Stimulated activated CD4-positive, alpha-beta T cell treated with anti-CD3 and anti-CD28 coated beads, Interleukin-4, amount 100 ng/mL, for 48 hours (primary cell): Measurements from ENCODE around the gene ZNF841.
"Not testable (repeated sequence)": the region's sequence is repeated elsewhere in the genome, so short reads cannot be mapped to it uniquely, and the experiment has no call there.

Experiments
- DNase-seq, 2 donors: peaks; one replicate each; pipeline ENCODE4 v3.0.0-alpha.2; 2020; ENCODE audit warnings: low read depth in 2 of 2

ZNF841 gene

DNA sequence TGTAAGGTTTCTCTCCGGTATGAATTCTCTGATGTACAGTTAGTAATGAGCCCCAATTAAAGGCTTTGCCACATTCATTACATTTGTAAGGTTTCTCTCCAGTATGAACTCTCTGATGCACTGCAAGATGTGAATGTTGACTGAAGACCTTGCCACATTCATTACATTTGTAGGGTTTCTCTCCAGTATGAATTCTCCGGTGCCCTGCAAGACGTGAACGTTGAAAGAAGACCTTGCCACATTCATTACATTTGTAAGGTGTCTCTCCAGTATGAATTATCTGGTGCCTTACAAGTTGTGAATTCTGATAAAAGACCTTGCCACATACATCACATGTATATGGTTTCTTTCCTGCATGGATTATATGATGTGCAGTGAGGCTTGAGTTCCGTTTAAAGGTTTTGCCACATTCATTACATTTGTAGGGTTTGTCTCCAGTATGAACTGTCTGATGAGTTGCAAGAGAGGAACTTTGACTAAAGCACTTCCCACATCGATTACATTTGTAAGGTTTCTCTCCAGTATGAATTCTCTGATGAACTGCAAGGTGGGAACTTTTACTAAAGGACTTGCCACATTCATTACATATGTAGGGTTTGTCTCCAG, 29.2 kb downstream of the ZNF841 start:
- no peak for DNase-seq

DNA sequence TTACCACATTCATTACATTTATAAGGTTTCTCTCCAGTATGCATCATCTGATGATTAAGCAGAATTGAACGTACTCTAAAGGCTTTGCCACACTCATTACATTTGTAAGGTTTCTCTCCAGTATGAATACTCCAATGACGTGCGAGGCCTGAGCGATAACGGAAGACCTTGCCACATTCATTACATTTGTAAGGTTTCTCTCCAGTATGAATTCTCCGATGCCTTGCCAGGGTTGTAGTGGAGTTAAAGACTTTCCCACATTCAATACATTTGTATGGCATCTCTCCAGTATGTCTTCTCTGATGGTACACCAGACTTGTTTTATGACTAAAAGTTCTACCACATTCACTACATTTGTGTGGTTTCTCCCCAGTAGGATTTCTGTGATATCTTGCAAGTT, 30.2 kb downstream of the ZNF841 start:
- DNase-seq = no peak

DNA sequence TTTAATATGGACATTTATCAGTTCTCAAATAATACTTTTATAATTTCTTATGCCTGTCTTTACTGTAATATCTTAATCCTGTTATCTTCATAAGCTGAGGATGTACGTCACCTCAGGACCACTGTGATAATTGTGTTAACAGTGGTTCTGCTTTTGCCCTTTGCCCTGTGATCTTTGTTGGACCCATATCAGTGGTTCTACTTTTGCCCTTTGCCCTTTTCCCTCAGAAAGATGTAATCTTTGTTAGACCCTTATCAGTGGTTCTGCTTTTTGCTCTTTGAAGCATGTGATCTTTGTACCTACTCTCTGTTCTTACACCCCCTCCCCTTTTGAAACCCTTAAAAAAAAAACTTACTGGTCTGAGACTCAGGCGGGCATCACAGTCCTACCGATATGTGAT, 39.1 kb downstream of the ZNF841 start:
- not testable (repeated sequence) for DNase-seq

DNA sequence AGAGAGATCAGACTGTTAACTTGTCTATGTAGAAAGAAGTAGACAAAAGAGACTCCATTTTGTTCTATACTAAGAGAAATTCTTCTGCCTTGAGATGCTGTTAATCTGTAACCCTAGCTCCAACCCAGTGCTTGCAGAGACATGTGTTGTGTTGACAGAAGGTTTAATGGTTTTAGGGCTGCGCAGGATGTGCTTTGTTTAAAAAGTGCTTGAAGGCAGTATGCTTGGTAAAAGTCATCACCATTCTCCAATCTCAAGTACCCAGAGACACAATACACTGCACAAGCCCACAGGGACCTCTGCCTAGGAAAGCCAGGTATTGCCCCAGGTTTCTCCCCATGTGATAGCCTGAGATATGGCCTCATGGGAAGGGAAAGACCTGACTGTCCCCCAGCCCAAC, 43.8 kb downstream of the ZNF841 start:
- DNase-seq = not testable (repeated sequence)

DNA sequence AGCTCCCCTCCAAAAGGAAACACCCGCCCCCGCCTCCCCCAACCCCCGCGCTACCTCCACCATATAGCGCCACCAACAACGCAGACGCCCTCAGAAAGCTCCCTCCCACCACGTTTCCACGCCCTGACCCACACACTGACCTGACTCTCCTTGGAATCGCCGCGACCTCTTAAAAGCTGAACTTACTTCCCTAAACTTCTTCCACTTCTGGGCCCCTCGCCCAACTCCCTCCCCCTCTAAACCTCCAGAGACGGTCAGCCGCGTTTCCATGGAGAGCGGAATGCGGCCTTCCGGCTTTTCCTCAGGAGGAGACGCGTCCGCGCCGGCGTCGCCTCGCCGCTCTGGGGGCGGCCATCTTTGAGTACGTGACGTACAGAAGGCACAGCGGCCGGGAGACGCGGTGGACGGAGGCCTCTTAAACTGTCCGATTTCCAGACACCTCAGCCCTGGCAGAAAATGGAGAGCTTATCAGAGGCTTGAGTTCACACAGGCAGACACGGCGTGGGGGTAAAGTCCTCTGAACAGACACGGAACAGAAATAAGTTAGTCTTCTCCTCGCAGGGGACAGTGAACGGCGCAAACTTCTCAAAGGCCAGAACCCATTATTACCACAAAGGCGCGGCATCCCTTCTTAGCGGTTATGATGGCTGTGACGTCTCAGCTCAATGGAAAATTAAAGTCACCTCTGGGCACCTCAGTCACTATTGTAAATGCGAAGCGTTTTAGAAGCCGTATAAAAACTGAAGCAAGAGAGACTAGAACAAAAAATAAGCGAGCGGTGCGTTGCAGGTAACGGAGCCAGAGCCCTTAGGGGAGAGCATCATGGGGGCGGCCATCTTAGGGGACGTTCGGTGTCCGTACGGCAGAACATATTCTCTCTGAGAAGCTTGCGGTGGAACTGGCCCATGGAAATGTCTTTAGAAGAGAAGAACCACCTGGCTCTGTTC, 46.7 kb downstream of the ZNF841 start, which contains the start of gene ZNF432:
Gene ZNF432 (minus strand): TSS at position 284 of the 947 bp plus-strand sequence. CDS start 1,970 bp downstream, outside the sequence.
- peak; percentile 66 to 77 for DNase-seq

DNA sequence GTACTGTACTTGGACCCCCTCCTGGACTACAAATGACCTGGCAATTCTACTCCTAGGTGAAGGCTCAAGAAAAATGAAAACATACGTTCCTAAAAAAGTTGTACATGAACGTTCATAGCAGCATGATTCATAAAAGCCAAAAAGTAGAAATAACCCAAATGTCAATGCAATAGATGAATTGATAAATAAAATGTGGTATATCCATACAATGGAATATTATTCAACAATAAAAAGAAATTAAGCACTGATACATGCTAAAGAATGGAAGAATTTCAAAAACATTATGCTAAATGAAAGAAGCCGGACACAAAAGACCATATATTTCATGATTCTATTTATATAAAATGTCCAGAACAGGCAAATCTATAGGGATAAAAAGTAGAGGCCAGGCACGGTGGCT, 56.4 kb downstream of the ZNF841 start:
- no peak for DNase-seq

DNA sequence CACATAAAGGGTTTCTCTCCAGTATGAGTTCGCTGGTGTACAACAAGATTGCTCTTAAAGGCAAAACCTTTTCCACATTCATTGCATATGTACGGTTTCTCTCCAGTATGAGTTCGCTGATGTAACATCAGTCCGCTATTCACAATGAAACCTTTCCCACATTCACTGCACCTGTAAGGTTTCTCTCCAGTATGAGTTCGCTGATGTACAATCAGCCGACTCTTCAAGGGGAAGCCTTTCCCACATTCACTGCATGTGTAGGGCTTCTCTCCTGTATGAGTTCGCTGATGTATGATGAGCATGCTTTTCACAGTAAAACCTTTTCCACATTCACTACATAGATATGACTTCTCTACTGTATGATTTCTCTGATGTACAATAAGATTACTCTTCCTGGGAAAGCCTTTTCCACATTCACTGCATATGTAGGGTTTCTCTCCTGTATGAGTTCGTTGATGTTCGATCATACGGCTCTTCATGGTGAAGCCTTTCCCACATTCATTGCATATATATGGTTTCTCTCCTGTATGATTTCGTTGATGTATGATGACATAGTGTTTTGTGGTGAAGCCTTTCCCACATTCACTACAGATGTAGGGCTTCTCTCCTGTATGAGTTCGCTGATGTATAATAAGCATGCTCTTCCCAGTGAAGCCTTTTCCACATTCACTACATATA, 61.4 kb downstream of the ZNF841 start:
- no peak for DNase-seq

DNA sequence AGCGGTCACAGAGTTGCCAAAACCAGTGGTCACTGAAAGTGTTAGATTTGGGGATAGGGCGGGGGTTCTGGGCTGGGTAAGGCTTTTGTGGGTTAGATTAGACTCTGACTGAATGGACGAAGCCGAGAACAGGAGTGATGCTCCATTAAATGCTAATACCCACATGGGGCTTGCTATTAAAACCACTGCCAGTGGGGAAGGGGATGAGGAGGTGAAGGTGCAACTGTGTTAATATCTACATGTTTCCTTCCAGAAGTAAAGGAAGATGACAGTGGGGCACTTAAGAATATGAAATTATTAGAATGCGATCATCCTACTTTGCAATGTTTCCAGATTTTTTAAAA, 66.8 kb downstream of the ZNF841 start:
- no peak for DNase-seq

DNA sequence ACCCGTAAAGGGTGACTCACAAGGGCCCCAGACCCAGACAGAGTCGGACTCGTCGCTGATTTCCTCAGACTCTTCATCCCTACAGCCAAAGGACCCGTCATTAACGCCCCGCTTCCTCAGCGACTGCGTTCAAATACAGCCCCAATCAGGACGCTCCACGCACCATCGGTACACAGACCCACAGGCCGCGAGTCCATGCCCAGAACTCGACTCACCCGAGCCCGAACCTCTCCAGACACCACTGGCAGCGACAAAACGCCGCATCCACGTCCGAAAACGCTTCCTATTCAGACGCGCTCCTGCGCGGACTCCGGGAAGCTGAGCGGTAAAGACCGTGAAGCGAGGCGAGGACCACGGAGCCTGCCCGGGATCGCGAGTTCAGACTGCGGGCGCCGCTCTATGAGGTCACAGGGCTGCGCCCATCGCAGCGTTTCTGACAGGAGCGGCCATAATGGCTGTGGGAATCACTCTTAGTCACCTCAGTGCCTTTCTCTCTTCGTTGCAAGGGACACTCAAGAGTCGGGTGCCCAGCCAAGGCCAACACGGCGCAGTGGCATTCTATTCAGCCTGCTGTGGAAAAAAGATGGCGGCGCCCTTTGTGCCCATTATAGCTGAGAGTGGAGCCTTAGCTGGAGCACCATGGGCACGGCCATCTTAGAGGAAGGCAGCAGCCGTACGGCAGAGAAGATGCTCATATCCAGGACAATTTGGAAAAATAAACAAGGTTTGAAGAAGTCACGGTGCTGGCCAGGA, 67.4 kb downstream of the ZNF841 start, which contains the start of gene ZNF614:
Gene ZNF614 (minus strand): TSS at position 353 of the 753 bp plus-strand sequence. CDS start 2,634 bp downstream, outside the sequence.
- DNase-seq = peak; percentile 77 to 82

DNA sequence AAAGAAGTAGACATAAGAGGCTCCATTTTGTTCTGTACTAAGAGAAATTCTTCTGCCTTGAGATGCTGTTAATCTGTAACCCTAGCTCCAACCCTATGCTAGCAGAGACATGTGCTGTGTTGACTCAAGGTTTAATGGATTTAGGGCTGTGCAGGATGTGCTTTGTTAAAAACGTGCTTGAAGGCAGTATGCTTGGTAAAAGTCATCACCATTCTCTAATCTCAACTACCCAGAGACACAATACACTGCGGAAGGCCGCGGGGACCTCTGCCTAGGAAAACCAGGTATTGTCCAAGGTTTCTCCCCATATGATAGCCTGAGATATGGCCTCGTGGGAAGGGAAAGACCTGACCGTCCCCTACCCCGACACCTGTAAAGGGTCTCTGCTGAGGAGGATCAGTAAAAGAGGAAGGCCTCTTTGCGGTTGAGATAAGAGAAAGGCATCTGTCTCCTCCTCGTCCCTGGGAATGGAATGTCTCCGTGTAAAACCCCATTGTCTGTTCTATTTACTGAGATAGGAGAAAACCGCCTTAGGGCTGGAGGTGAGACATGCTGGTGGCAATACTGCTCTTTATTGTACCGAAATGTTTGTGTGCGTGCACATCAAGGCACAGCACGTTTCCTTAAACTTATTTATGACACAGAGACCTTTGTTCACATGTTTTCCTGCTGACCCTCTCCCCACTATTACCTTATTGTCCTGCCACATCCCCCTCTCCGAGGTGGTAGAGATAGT, 69.1 kb downstream of the ZNF841 start:
- not testable (repeated sequence) for DNase-seq

DNA sequence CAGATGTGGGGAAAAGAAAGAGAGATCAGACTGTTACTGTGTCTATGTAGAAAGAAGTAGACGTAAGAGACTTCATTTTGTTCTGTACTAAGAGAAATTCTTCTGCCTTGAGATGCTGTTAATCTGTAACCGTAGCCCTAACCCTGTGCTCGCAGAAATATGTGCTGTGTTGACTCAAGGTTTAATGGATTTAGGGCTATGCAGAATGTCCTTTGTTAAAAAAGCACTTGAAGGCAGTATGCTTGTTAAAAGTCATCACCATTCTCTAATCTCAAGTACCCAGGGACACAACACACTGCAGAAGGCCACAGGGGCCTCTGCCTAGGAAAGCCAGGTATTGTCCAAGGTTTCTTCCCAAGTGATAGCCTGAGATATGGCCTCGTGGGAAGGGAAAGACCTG, 71.1 kb downstream of the ZNF841 start:
- DNase-seq = not testable (repeated sequence)

DNA sequence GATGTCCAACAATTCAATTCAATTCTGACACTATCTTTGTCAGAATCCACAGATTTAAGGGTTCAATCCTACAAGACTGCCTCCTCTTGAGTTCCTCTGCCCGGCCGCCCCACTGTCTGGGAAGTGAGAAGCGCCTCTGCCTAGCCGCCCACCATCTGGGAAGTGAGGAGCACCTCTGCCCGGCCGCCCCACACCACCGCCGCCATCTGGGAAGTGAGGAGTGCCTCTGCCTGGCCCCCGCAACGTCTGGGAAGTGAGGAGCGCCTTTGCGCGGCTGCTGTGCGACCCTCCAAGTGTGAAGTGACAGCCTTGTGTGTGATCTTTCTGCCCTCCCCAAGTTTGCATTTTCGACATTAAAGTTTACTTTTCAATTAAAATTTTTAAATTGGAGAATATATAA, 73.4 kb downstream of the ZNF841 start:
- no peak for DNase-seq

DNA sequence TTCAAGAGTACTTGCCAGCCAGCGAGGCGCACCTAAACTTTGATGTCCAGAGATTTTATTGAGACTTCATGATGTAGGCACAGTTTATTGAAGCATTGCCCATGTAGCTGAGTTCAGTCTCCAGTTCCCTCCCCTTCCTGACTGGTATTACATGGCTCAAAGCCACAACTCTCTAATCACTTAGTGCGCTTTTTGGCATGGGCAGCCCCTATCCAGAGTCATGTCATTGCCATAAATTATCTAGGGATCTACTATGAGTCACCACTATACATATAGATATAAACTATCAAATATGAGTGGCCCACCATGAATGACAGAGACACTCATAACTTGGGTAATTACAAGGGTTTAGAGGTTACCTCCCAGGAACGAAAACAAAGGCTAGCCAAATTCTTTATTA, 75.1 kb downstream of the ZNF841 start:
- DNase-seq = no peak
